ENCODE measurements around the gene TRA2B. TPM values are rescaled to one million over a fixed set of nuclear protein-coding genes. Genes with fewer than 3 reads are reported as not detected.

TRA2B gene
- total RNA-seq, 2 donors from 2014 or later, result 137 to 267 TPM

GRCh38 chr3:185942907-185943759, 5.3 kb upstream of the TRA2B start:
- no peak for ATAC-seq (ENCODE audit: insufficient number of reproducible peaks, low FRiP score, low read depth)
- peak overlapping the region; percentile 18 to 75 for H3K27ac ChIP-seq
- H3K9me3 ChIP-seq, result no peaks in the 10 kb centered on the region
- DNase-seq (ENCODE audit: low spot score), result peak; percentile 21
- TF ChIP-seq CTCF (IDR thresholded peaks at IDR 0.05), result peak; percentile 99
- H3K36me3 ChIP-seq, result no peaks in the 10 kb centered on the region
- H3K4me1 ChIP-seq (ENCODE audit: control insufficient read depth in 1 of 2, low read depth in 2 of 2), result peaks cover 0 to 14% of the 10 kb centered on the region in 2 donors
- H3K27me3 ChIP-seq (replicated peaks; ENCODE audit: insufficient read depth), result no peaks in the 10 kb centered on the region
- peak overlapping the region; percentile 56 for H3K4me3 ChIP-seq

GRCh38 chr3:185942396-185942795, 4.6 kb upstream of the TRA2B start:
- H3K27ac ChIP-seq, result peak overlapping the region; percentile 18 to 75
- H3K36me3 ChIP-seq, result no peaks in the 10 kb centered on the region
- no peak for DNase-seq (ENCODE audit: low spot score)
- no peak for ATAC-seq (ENCODE audit: insufficient number of reproducible peaks, low FRiP score, low read depth)
- H3K27me3 ChIP-seq (replicated peaks; ENCODE audit: insufficient read depth), result no peaks in the 10 kb centered on the region
- TF ChIP-seq CTCF (IDR thresholded peaks at IDR 0.05), result no peak
- H3K4me1 ChIP-seq (ENCODE audit: control insufficient read depth in 1 of 2, low read depth in 2 of 2), result peaks cover 0 to 14% of the 10 kb centered on the region in 2 donors
- no peaks in the 10 kb centered on the region for H3K9me3 ChIP-seq
- H3K4me3 ChIP-seq, result no peak overlapping the region

- Histone ChIP-seq H3K4me1 (ENCODE audit: control insufficient read depth in 1 of 2, low read depth in 2 of 2) (peaks cover 0 to 14% of the 10 kb centered on the region in 2 donors), H3K27me3 (replicated peaks; ENCODE audit: insufficient read depth) (no peaks in the 10 kb centered on the region), H3K27ac (no peak overlapping the region), H3K4me3 (no peak overlapping the region), H3K9me3 (no peaks in the 10 kb centered on the region), H3K36me3 (no peaks in the 10 kb centered on the region)
- ATAC-seq (ENCODE audit: insufficient number of reproducible peaks, low FRiP score, low read depth) (no peak), DNase-seq (ENCODE audit: low spot score) (no peak)
- TF ChIP-seq CTCF (IDR thresholded peaks at IDR 0.05), result no peak
Measured at GRCh38 chr3:185940951-185941350, 3.1 kb upstream of the TRA2B start.

- DNase-seq (ENCODE audit: low spot score) (no peak), ATAC-seq (ENCODE audit: insufficient number of reproducible peaks, low FRiP score, low read depth) (no peak)
- Histone ChIP-seq H3K27me3 (replicated peaks; ENCODE audit: insufficient read depth) (no peaks in the 10 kb centered on the region), H3K4me3 (no peak overlapping the region), H3K27ac (no peak overlapping the region), H3K36me3 (no peaks in the 10 kb centered on the region), H3K4me1 (ENCODE audit: control insufficient read depth in 1 of 2, low read depth in 2 of 2) (peaks cover 2 to 18% of the 10 kb centered on the region in 2 donors), H3K9me3 (no peaks in the 10 kb centered on the region)
- no peak for TF ChIP-seq CTCF (IDR thresholded peaks at IDR 0.05)
Measured at GRCh38 chr3:185939721-185940120, 1.9 kb upstream of the TRA2B start.

GRCh38 chr3:185936814-185937688, 763 bp downstream of the TRA2B start:
- no peaks in the 10 kb centered on the region for H3K27me3 ChIP-seq (replicated peaks; ENCODE audit: insufficient read depth)
- peak; percentile 80 for ATAC-seq (ENCODE audit: insufficient number of reproducible peaks, low FRiP score, low read depth)

More at GRCh38 chr3:185936814-185937688, 763 bp downstream of the TRA2B start:
- Histone ChIP-seq H3K27ac (peak overlapping the region; percentile 97 to 100), H3K4me3 (peak overlapping the region; percentile 80), H3K36me3 (no peaks in the 10 kb centered on the region), H3K9me3 (no peaks in the 10 kb centered on the region), H3K4me1 (ENCODE audit: control insufficient read depth in 1 of 2, low read depth in 2 of 2) (peaks cover 25 to 29% of the 10 kb centered on the region in 2 donors)
- no peak for TF ChIP-seq CTCF (IDR thresholded peaks at IDR 0.05)
- DNase-seq (ENCODE audit: low spot score), result peak; percentile 62
